MM.1S (cell line): ENCODE results near the gene PTCHD1.

Source experiments
- DNase-seq: peaks from one replicate; pipeline ENCODE4 v3.0.0-alpha.2; 2015
- H2AFZ ChIP-seq: fragments of 300-600 bp; sonication (generic); 2 replicates; pipeline ENCODE4 v1.6.0; 2016; ENCODE audit warnings: antibody characterized with exemption, low read length
- H3F3A ChIP-seq: fragments of 300-600 bp; sonication (generic); 2 replicates; pipeline ENCODE4 v1.6.1; 2016; ENCODE audit warnings: mild to moderate bottlenecking, antibody characterized with exemption, low read length, moderate library complexity, mixed read lengths; ENCODE audit not compliant: insufficient read depth
- H3K27ac ChIP-seq: fragments of 300-600 bp; sonication (generic); 2 replicates; pipeline ENCODE4 v1.5.1; 2016; ENCODE audit warnings: mild to moderate bottlenecking, low read length
- H3K27me3 ChIP-seq: fragments of 300-600 bp; sonication (generic); replicated peaks from 2 replicates; pipeline ENCODE4 v1.6.0; 2016; ENCODE audit warnings: low read length; ENCODE audit not compliant: insufficient read depth
- H3K36me3 ChIP-seq: fragments of 300-600 bp; sonication (generic); replicated peaks from 2 replicates; pipeline ENCODE4 v1.6.1; 2016; ENCODE audit warnings: mild to moderate bottlenecking, low read length, mixed read lengths; ENCODE audit not compliant: insufficient read depth
- H3K4me1 ChIP-seq: fragments of 300-600 bp; sonication (generic); 2 replicates; pipeline ENCODE4 v1.6.1; 2016; ENCODE audit warnings: low read length, mixed read lengths
- H3K4me2 ChIP-seq: fragments of 300-600 bp; sonication (generic); 2 replicates; pipeline ENCODE4 v1.6.0; 2016; ENCODE audit warnings: low read depth, low read length
- H3K4me3 ChIP-seq: fragments of 300-600 bp; sonication (generic); 2 replicates; pipeline ENCODE4 v1.5.1; 2016; ENCODE audit warnings: low read length, mixed read lengths
- H3K79me2 ChIP-seq: fragments of 300-600 bp; sonication (generic); 2 replicates; pipeline ENCODE4 v1.6.1; 2016; ENCODE audit warnings: mixed run types, low read length, mixed read lengths
- H3K9ac ChIP-seq: fragments of 300-600 bp; sonication (generic); 2 replicates; pipeline ENCODE4 v1.6.1; 2016; ENCODE audit warnings: low read length, mixed read lengths
- H3K9me2 ChIP-seq: fragments of 300-600 bp; sonication (generic); replicated peaks from 2 replicates; pipeline ENCODE4 v1.6.1; 2016; ENCODE audit warnings: mild to moderate bottlenecking, low read length, mixed read lengths; ENCODE audit not compliant: insufficient read depth
- H3K9me3 ChIP-seq: fragments of 300-600 bp; sonication (generic); replicated peaks from 2 replicates; pipeline ENCODE4 v1.6.1; 2016; ENCODE audit warnings: mild to moderate bottlenecking, low read length, mixed read lengths; ENCODE audit not compliant: insufficient read depth
- H4K20me1 ChIP-seq: fragments of 300-600 bp; sonication (generic); 2 replicates; pipeline ENCODE4 v1.6.1; 2016; ENCODE audit warnings: mild to moderate bottlenecking, low read length, moderate library complexity, mixed read lengths; ENCODE audit not compliant: insufficient read depth
- CTCF ChIP-seq: fragments of 300-600 bp; sonication (generic); IDR thresholded peaks from 2 replicates; pipeline ENCODE4 v1.5.1; 2016; ENCODE audit warnings: antibody characterized with exemption, low read length, mixed read lengths
- EZH2 ChIP-seq: fragments of 300-600 bp; sonication (generic); optimal IDR thresholded peaks from 2 replicates; pipeline ENCODE3; 2017; ENCODE audit warnings: low read depth, mild to moderate bottlenecking, antibody characterized with exemption, low read length, mixed read lengths
- EZH2phosphoT487 ChIP-seq: fragments of 300-600 bp; sonication (generic); IDR thresholded peaks from 2 replicates; pipeline ENCODE4 v1.6.1; 2018; ENCODE audit warnings: antibody characterized with exemption, low read length

The PTCHD1 gene

GRCh38 chrX:23338334-23338733 lies 3.7 kb downstream of the PTCHD1 start:
- Histone ChIP-seq H3K36me3 (no peaks in the 10 kb centered on the region), H3K4me2 (no peak overlapping the region), H3K9me3 (no peaks in the 10 kb centered on the region), H3F3A (no peaks in the 10 kb centered on the region), H3K9ac (no peak overlapping the region), H3K9me2 (no peaks in the 10 kb centered on the region), H3K4me3 (no peak overlapping the region), H4K20me1 (no peaks in the 10 kb centered on the region), H3K79me2 (no peaks in the 10 kb centered on the region), H3K4me1 (no peaks in the 10 kb centered on the region), H2AFZ (no peak overlapping the region), H3K27ac (no peak overlapping the region), H3K27me3 (no peaks in the 10 kb centered on the region)
- DNase-seq = no peak
- TF ChIP-seq EZH2phosphoT487 (no peak), CTCF (no peak), EZH2 (no peak)

GRCh38 chrX:23341452-23341851 lies 6.8 kb downstream of the PTCHD1 start:
- H4K20me1 ChIP-seq = no peaks in the 10 kb centered on the region

GRCh38 chrX:23344238-23344903 lies 9.7 kb downstream of the PTCHD1 start:
- no peak for TF ChIP-seq EZH2phosphoT487
- no peak for TF ChIP-seq CTCF
- no peak for TF ChIP-seq EZH2
- H3K36me3 ChIP-seq = no peaks in the 10 kb centered on the region
- no peaks in the 10 kb centered on the region for H3F3A ChIP-seq
- H3K9me2 ChIP-seq = no peaks in the 10 kb centered on the region
- H3K4me3 ChIP-seq = no peak overlapping the region
- H4K20me1 ChIP-seq = no peaks in the 10 kb centered on the region
- H3K4me1 ChIP-seq = no peaks in the 10 kb centered on the region
- DNase-seq = no peak
- no peak overlapping the region for H2AFZ ChIP-seq
- H3K79me2 ChIP-seq = no peaks in the 10 kb centered on the region
- no peak overlapping the region for H3K9ac ChIP-seq
- no peaks in the 10 kb centered on the region for H3K9me3 ChIP-seq
- no peak overlapping the region for H3K4me2 ChIP-seq
- H3K27ac ChIP-seq = no peak overlapping the region
- H3K27me3 ChIP-seq = no peaks in the 10 kb centered on the region

More at GRCh38 chrX:23341452-23341851, 6.8 kb downstream of the PTCHD1 start:
- Histone ChIP-seq H2AFZ (no peak overlapping the region), H3F3A (no peaks in the 10 kb centered on the region), H3K9ac (no peak overlapping the region), H3K36me3 (no peaks in the 10 kb centered on the region), H3K27me3 (no peaks in the 10 kb centered on the region), H3K9me2 (no peaks in the 10 kb centered on the region), H3K79me2 (no peaks in the 10 kb centered on the region), H3K9me3 (no peaks in the 10 kb centered on the region), H3K27ac (no peak overlapping the region), H3K4me3 (no peak overlapping the region), H3K4me2 (no peak overlapping the region), H3K4me1 (no peaks in the 10 kb centered on the region)
- TF ChIP-seq EZH2phosphoT487 = no peak
- TF ChIP-seq EZH2 = no peak
- no peak for TF ChIP-seq CTCF
- no peak for DNase-seq
